ENCODE measurements around the gene GALNT9.
"Not testable (repeated sequence)": the region's sequence is repeated elsewhere in the genome, so short reads cannot be mapped to it uniquely, and the experiment has no call there.

Gene GALNT9

GRCh38 chr12:132153501-132154340, 175.7 kb downstream of the GALNT9 start:
- peak; percentile 80 for DNase-seq

GRCh38 chr12:132152953-132153352, 176.4 kb downstream of the GALNT9 start:
- no peak for DNase-seq

- no peak for DNase-seq
These were observed 177.0 kb downstream of the GALNT9 start for GRCh38 chr12:132152411-132152821.

GRCh38 chr12:132151766-132152410, 177.5 kb downstream of the GALNT9 start:
- no peak for DNase-seq

GRCh38 chr12:132151145-132151765, 178.1 kb downstream of the GALNT9 start:
- no peak for DNase-seq

GRCh38 chr12:132150780-132151144, 178.6 kb downstream of the GALNT9 start:
- no peak for DNase-seq

GRCh38 chr12:132149526-132149925, 179.9 kb downstream of the GALNT9 start:
- not testable (repeated sequence) for DNase-seq

GRCh38 chr12:132148368-132149045, 180.9 kb downstream of the GALNT9 start:
- DNase-seq: no peak

- DNase-seq: no peak
These were observed 181.7 kb downstream of the GALNT9 start for GRCh38 chr12:132147423-132148367.

- no peak for DNase-seq
These were observed 182.5 kb downstream of the GALNT9 start for GRCh38 chr12:132146772-132147422.

All from OCI-M1 (cell line).